Epithelial cell of proximal tubule (primary cell): Measurements from ENCODE around the gene MARK3. TPM values are rescaled to one million over a fixed set of nuclear protein-coding genes. Genes with fewer than 3 reads are reported as not detected.

ENCODE experiments used
- DNase-seq: peaks from one replicate; pipeline ENCODE4 v3.0.0-alpha.2; 2011; ENCODE audit warnings: low read depth
- H3K4me3 ChIP-seq: 2 replicates; pipeline ENCODE4 v1.5.1; 2011; ENCODE audit warnings: low read depth, mild to moderate bottlenecking, low read length
- CTCF ChIP-seq: conservative IDR thresholded peaks from 2 replicates; pipeline ENCODE4 v1.5.1; 2012; ENCODE audit warnings: low read depth, mild to moderate bottlenecking, low read length
- total RNA-seq: library from RNA; depleted of rRNA; stranded (reverse); fragments of >200 nt; gene quantifications from 2 replicates; pipeline ENCODE4 v1.2.3, GENCODE V29; 2015

The MARK3 gene
- total RNA-seq, 1 donor from 2014 or later, result 47.5 TPM

- no peak for TF ChIP-seq CTCF
- H3K4me3 ChIP-seq, result no peak overlapping the region
- no peak for DNase-seq
These were observed 75.2 kb downstream of the MARK3 start for GRCh38 chr14:103460415-103460814.

- DNase-seq, result no peak
- no peak for TF ChIP-seq CTCF
These were observed 77.9 kb downstream of the MARK3 start for GRCh38 chr14:103463149-103463548.

DNA sequence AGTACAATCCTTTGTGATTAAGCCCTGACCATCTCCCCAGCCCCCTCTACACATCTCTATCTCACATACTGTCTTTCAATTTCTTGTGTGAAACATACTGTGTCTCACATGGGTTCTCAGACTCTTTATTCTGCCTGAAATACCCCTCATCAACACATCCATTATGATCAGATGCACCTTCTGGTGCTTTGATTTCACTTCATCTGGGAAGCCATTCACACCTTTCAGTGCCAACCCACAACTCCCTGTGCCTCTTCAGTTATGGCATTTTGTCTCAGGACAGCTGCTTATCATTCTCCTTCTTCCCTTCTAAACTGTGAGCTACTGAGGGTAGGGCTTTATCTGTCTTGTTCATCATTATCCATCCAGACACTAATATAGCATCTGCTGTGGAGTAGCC is 78.6 kb downstream of the MARK3 start:
- no peak for DNase-seq
- no peak for TF ChIP-seq CTCF
- H3K4me3 ChIP-seq, result no peak overlapping the region

More at GRCh38 chr14:103463149-103463548, 77.9 kb downstream of the MARK3 start:
- no peak overlapping the region for H3K4me3 ChIP-seq

GRCh38 chr14:103472939-103473338 is 87.7 kb downstream of the MARK3 start:
- DNase-seq, result no peak
- H3K4me3 ChIP-seq, result no peak overlapping the region
- TF ChIP-seq CTCF, result no peak

- no peak overlapping the region for H3K4me3 ChIP-seq
- no peak for DNase-seq
- TF ChIP-seq CTCF, result no peak
These were observed 89.7 kb downstream of the MARK3 start for GRCh38 chr14:103474893-103475292.

GRCh38 chr14:103476065-103476464 is 90.8 kb downstream of the MARK3 start:
- TF ChIP-seq CTCF, result no peak
- no peak overlapping the region for H3K4me3 ChIP-seq

DNA sequence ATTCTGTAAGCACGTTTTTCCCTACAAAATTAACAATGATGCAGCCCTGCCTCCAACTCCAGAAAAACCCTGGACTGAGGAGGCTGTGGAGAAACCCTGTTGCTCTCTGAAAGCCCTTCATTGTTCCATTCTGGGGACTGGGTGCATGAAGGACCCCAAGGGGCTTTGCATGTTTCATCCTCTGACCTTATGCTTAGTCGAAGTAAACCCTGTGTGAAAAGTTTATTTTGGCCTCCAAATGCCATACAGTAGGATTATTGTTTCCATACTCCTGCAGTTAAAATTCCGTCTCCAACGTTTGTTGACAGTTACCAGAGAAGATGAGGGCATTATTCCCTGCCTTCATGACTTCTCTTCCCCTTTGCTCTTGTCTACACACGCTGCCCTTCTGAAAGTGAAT is 91.4 kb downstream of the MARK3 start:
- no peak for DNase-seq
- no peak overlapping the region for H3K4me3 ChIP-seq
- no peak for TF ChIP-seq CTCF

More at GRCh38 chr14:103476065-103476464, 90.8 kb downstream of the MARK3 start:
- no peak for DNase-seq
